Colon (tissue), 2 donors: ENCODE results near the gene MRPL14.

ENCODE experiments used
- FAIRE-seq: peaks from 2 replicates; lab custom pipeline; 2012; peaks lifted over from hg19 to GRCh38; lab: Jason Lieb, UNC
- donor health status: control.
- donor health status: control.

The MRPL14 gene

DNA sequence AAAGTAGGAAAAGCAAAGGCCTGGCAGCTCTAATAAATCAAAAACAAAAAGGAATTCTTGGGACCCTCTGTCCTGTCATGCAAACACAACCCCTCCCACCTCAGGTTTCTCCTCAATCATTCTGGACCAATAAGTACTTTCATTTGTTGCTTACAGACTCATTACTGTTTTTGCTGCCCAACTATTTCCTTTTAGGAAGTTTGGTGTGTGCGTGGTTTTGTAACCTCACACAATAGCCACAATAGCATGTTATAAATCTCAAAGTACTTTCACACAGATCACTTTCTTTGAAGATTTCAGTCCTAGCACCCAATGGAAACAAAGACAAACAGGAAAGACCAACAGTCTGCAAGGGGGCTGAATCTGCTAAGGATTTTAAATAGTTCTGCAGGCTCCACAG lies 4.5 kb downstream of the MRPL14 start:
- FAIRE-seq = no peak

DNA sequence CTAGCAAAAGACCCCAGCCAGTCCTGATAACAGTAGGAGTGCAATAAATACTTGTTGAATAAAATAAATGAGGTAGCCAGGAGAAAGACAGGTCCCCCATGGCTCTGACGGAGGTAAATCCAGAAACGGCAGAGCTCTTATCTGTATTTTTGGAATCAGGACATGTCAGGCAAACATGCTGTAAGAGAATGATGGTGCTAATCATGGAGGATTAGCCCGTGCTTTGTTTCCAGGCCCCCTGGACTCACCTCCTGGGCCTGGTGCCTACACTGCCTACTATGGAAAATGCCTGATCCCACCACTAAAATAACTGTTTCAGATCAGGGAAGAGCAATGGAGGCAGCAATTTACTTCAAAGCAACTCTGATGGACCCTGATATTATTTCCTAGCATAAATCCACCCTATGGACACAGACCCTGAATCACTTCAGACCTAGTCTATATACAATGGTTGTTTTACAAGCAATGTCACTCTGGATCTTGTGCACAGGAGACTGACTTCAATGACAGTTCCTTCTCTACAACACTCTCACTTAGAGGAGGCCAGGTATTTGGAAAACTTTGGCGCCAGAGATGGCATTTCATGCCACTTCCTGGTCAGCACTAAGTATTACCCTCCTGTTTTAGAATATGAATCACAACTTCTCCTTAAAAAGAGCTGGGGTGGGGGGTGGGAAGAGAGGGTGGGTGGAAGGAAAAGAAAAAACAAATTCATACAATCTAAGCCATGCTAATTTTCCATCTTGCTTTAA lies 6.4 kb downstream of the MRPL14 start:
- FAIRE-seq = no peak

DNA sequence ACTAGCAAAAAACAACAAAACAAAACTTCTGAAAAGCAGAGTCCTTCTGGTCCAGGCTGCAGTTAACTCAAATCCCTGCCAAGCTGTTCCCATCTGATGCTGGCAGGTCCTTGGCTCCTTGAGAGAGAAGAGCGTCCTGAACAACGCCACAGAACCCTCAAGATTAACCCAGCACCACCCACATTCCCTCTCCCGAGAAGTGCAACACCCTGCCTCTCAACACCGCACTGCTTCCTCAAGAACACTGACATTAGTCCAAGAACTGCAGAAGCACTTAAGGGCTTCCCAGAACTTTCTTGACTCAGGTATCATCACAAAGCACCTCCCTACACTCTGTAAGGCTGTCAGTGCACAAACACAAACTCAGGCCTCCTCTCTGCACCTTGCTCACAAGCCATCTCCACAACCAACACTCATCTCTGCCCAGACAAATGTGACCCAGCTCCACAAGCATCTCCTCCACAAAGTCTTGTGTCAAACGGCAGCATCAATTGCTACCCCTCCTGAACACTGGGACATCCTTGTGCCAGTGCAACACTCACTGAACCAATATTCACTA lies 7.5 kb downstream of the MRPL14 start:
- FAIRE-seq = no peak

DNA sequence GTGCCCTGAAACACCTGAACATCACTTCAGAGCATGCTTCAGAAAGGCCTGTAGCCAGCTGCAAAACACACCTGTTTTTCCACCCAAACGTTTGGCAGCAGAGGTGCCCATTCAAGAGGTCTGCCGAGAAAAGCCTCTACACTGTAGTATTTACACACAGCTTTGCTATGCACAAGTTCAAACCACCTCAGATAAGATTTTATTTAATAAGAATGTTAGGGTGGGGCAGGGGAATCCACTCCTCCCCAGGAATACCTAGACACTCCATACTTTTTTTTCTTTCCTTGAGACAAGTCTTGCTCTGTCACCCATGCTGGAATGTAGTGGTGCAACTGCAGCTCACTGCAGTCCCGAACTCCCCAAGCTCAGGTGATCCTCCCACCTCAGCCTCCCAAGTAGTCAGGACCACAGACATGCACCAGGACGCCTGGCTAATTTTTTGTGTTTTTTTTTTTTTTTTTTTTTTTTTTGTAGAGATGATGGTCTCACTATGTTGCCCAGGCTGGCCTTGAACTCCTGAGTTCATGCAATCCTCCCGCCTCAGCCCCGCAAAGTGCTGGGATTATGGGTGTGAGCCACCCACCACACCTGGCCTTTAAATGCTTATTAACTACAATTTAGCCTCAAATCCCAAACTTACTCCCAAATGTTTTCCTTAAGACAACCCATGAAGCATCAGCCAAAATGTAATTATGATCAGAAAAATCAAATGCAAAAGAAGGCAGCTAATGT lies 9.7 kb downstream of the MRPL14 start:
- no peak for FAIRE-seq

DNA sequence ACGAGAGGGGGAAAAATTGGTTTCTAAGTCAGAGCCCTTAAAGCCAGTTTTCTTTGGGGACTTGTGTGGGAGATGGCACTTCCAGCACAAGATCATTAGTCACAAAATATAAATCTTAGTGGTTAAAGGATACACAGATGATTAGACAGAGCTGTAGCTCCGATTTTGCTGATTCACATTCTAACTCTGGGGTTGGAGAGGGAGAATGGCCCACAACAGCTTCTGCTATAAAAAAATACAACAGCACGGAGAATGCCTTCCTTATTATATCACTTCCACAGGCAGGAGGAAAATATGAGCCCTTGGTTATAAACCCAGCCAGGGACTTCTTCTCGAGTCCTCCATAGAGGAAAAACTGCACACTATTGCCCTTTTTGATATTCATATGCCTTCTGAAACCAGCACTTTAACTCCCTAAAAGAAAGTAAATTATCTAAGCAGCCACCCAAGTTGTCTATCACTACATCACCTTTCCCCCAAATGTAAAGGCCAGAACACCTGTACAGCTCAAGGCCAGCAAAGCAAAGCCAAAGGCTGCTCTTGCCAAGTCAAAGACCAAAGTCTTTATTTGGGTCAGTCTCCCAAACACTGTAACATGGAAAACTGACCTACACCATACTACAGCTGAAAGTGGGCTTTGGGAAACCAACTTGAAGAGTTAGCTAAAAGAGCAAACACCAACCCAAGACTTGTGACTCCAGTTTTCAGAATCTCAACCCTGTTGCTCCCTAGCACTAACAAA lies 10.4 kb downstream of the MRPL14 start:
- no peak for FAIRE-seq

DNA sequence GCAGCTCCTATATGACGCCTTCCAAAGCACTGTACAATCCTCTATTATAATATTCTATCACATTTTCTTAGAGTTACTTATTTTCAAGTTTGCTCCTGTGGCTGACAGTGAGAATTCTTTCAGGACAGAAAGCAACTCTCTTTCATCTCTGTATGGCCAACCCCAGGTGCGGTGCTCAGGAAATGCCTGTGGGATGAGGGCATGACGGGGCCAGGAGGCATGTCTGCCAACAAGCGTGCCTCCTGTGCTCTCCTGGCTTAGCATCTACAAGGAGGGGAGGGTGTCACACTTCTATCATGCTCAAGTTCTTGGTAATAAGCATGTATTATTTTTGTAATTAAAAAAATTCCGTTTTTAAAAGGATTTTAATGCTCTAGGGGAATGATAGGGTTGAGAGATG lies 11.4 kb downstream of the MRPL14 start:
- FAIRE-seq = no peak

DNA sequence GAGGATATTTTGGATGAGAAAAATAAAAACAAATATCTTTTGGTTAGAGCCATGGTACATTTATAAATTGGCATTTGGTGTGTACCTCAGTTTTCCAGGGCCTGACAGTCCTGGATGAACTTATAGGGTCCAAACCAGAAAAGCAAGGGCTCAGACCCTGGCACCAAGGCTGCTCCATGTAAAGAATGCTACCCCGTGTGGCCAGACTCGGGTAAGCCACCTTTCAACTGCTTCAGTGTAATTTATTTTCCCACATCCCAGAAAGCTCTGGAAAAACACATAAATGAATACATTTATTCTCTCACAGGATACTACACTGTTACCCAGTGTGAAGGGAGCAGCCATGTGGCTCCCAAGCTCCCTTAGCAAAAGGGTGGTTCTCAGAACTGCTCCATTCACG lies 13.8 kb downstream of the MRPL14 start:
- FAIRE-seq = no peak

DNA sequence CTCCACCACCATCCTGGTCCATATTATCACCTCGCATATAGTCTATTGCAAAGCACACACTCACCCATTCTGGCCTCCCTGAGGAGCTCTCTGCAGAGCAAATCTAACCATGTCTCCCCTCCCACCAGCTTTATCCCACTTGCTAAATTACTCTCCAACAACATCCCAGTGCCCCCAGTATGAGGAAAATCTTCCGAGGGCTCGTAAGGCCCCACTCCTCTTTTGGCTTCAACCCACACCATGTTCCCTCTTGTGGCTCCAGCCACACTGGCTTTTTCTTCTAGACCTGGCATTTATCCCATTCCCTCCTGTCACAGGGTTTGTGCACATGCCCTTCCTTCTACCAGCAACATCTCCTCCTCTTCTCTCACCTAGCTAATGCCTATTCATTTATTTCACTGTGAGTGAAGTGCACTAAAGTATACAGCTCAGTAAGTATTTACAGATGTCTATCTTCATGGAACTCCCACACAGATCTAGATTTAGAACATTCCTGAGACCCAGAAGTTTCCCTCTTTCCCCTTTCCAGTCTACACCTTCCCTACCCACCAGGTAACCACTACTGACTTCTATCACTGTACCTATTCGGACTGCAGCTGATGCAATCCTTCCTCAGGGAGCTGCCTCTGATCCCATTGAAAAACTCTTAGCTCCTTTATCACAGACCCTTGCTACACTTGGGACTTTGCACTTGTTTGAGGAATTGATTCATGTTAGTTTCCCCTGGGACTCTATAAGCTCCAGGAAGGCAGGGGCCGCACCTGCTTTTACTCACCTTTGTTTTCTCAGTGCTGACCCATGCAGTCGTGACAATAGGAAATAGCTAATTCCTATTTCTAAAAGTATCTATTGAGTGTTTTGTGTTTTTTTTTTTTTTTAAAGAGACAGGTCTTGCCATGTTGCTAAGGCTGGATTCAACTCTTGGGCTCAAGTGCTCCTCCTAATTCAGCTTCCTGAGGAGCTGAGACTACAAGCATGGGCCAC lies 15.5 kb downstream of the MRPL14 start:
- no peak for FAIRE-seq

DNA sequence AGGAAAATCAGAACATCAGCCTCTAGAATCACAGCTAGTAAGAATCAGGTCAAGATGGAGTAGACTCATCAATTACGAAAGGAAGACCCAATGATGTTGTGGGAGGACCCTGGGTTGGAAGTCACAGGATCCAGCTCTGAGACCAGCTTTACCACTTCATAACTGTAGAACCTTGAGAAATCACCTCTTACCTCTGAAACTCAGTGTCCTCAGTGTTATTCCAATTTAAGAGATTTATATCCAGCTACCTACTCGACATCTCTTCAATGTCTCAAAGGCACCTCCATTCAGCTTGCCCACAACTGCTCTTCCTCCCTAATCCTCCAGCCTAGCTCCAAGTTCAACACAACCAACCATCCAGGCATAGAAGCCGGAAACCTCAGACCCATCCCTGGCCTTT lies 16.3 kb downstream of the MRPL14 start:
- no peak for FAIRE-seq

DNA sequence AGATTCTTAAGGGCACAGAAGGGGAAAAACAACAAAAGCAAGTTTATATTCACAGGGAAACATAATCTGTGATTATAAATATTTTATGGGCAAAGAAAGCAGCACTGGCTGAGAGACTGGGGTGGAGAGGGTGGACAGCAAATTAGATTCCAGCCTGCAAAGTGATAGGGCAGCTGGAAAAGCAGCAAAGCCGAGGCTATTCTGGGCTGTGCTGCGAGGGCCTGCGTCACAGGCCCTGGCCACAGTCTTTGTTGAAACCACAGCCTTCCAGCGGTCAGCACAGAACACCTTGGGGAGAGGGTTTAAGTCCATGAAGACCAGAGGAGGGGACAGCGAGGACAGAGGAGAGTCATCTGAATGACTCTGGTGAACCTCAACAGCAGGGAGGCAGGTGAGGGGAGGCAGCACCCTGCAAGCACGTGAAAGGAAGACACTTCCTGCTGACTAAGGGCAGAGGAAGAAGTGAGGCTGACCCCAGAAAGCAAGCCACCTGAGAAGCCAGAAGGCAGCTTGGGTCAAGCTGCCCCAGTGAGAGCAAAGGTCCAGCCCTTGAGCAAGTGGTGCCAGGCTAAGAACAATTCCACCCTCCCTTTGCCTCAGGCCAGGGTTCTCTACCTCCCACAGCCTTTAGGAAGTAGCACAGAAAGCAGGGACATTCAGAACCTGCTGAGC lies 17.1 kb downstream of the MRPL14 start:
- no peak for FAIRE-seq

DNA sequence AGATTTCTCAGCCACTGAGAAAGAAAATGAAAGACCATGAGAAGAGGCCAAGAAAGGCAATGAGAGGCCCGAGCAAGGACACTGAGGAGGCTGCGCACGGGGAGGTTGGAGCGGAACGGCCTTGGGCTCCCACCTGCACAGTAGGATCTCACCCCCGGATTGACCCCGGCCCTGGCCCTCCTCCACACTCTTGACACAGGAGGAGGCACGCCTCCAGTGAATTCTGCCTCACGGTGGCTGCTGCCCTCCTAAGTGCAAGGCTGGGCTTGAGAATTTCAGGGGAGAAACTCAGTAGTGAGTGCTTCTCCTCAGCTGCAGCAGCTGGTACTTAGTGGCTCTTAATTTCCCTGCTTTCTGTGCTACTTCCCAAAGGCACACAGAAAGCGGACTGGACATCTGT lies 18.0 kb downstream of the MRPL14 start:
- FAIRE-seq = no peak

DNA sequence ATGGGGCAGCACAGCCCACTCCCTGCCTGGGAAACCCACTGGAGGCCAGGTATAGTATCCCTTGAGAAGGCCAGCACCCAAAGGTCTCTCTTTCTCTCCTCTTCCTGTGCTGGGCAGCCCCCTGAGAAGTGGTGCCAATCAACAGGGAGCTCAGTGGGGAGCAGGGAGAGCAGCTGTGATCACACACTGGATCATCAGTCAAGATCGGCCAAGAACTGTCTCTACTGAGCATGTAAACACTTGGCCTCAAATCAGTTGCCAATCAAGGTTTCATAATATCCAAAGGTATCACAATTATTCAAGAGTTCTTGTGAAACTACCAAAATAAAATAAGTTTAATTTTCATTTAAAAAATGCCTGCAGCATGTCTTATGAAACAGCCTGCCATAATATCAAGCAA lies 18.8 kb downstream of the MRPL14 start:
- no peak for FAIRE-seq

DNA sequence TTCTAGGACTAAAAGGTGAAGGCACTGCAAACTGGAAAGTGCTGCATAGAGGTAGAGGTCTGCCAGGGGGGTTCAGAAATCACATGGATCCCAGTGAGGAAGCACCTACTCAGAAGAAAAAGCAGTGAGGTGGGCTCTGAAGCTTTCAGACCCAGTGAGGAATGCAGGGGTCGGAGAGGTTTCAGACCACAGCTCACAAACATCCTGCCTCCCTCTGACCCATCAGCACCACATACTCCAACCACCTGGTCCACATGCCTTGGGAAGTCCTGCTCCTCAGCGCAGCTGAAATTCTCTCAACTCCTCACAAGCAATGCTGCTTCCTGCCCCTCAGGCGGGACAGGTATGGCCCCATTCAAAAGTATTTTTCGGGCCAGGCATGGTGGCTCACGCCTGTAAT lies 20.2 kb downstream of the MRPL14 start:
- FAIRE-seq = no peak

DNA sequence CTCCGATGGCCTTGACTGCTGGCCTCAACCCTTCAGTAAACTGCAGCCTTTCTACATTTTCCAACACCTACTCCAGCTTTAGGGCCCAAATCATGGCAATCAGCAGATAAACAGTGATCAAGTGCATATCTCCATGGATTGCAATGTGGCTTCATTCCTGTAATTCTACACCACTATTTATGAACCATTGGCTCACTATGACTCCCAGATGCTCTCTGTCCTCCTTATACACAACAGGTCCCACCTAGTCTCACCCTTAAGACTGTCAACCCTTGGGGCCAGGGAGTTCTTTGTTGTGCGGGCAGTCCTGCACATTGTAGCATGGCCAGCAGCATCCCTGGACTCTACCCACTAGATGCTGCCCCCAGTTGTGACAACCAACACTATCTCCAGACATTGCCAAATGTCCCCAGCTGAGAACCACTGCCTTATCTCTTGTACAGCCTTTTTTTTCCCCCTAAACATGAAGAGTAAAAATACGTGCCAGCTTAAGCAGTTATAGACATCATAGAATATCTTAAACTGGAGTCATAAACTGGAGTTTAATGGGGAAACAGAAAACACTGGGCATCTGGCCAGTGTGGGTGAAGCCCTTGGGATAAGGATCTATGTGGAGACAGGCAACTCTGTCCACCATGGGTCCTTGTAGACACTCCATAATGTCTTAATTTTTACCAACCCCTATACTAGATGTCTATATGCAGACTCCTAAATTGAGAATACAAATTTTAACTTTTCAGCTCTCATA lies 21.1 kb downstream of the MRPL14 start:
- FAIRE-seq = no peak

DNA sequence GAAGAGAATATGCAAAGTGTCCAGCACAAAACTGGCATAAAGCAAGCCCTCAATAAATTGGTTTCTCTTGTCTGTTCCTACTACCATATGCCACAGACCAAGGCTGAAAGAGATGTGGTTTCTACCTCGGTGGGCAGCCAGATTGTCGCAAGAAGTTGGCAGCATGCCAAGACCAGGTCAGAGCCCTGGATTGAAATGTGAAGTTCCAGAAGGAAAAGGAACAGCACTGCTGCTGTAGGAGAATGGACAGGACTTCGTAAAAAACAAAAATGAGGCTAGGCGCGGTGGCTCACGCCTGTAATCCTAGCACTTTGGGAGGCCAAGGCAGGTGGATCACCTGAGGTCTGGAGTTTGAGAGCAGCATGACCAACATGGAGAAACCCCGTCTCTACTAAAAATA lies 22.1 kb downstream of the MRPL14 start:
- FAIRE-seq = no peak

DNA sequence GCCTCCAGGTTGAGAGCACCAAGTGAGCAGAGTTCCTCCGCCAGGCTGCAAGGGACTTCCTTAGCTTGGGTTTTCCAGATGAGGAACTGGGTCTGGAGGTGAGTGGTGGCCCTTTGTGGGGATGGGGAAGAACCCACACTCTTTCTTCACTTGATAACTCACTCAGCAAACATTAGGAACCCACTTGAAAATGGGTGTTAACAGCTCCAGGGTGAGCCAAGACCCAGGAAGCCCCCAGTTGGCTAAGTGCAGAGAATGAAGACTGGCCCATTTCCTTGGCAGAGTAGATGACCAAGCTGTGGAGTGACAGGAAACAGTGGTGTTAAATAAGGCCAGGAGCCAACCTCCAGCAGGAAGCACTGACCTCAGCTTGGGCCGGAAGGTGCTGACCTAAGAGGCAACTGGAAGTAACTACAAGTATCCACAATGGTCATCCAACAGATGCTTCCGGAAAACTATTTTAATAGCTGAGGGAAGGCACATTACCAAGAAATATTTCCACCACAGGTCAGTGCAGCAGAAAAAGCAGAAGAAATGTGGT lies 22.7 kb downstream of the MRPL14 start:
- FAIRE-seq = no peak

DNA sequence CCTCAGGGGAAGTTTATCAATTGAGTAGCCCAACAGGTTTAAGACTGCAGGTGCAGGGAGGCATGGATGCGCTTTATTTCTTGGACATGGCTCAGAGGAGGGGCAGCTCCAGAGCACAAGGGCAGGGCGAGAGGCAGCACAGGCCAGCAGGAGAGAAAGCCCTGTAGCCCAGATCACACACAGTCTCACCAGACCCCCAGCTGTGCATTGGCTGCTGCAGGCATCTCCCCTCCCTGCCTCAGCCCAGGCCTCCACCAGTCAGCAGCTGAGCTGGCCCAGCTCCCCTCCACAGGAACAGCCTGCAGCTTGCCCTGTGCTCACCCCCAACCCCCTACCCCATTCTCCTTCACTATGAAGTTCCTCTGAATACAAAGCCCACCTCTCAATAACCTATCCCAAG lies 24.7 kb downstream of the MRPL14 start:
- FAIRE-seq = no peak

DNA sequence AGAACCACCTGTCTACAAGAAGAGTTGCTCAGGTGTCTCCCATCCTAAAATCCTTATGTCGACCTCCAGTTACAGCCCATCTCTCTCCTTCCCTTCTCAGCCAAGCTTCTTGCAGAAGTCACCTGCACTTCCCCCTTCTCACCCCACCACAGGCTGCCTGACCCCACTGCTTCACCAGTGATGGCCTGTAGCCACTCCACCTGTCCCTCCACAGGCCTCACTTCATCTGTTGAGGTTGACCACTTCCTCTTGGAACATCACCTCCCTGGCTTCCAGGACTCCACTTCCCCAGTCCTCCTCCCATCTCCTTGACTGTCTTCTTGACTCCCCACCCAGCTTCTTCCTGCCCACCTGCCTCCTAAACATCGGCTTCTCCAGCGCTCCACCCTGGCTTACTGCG lies 25.4 kb downstream of the MRPL14 start:
- FAIRE-seq = no peak

DNA sequence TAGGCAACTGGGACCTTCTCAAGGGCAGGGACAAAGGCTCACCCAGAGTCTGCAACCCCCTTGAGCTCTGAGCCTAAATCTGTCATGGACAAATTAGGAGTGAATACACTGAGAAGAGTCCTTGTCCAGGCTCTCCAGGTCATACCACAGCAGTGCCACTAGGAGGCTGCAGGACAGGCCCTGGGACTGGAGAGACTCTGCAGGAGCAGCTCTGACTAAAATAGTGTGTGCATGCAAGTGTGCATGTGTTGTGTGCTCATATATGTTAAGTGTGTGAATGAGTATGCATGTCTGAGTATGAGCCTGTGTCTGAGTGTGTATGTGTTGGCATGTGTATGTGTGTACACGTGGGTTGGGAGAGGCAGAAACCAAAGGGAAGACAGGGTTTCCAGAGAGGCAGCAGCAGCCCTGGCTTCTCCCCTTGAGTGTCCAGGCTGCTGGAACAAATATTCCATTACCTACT lies 27.1 kb downstream of the MRPL14 start:
- no peak for FAIRE-seq

DNA sequence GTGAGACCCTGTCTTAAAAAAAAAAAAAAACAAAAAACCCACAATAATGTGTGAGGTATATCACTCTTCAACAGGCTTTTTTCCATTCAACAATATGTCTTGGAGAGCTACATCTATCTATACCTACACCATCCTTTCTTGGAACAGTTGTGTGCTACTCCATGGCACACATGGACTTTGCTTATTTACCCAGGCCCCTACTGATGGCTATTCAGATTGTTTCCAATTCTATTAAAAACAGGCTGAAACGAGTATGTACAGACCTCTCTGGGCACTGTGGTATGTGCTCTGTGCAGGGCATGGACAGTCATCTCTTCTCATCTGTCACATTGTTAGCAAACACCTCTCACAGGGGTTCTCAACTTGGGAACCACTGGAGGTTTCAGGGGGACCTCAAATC lies 28.1 kb downstream of the MRPL14 start:
- no peak for FAIRE-seq
